ENCODE results near the gene TFPI. TPM values are rescaled to one million over a fixed set of nuclear protein-coding genes. Genes with fewer than 3 reads are reported as not detected.
"Not testable (repeated sequence)": the region's sequence is repeated elsewhere in the genome, so short reads cannot be mapped to it uniquely, and the experiment has no call there.

TFPI gene
- total and polyA plus RNA-seq, 2 donors (not counting 3 experiments of a cell fraction or from before 2014, with no cell fraction given) = 177 to 286 TPM

GRCh38 chr2:187514930-187515329, 39.3 kb downstream of the TFPI start:
- TF ChIP-seq GATA2 (IDR thresholded peaks at IDR 0.05; ENCODE audit: insufficient read depth, insufficient read length, low read depth, low read length) = no peak
- no peak for TF ChIP-seq JUN (IDR thresholded peaks at IDR 0.05; ENCODE audit: borderline replicate concordance, insufficient read depth, insufficient read length, low read depth)
- TF ChIP-seq POLR2AphosphoS5 (IDR thresholded peaks at IDR 0.05; ENCODE audit: insufficient read depth, low read depth, low read length) = no peak
- TF ChIP-seq POLR2A (IDR thresholded peaks at IDR 0.05; ENCODE audit: low read depth, low read length) = no peak
- TF ChIP-seq MAX (IDR thresholded peaks at IDR 0.05; ENCODE audit: insufficient read depth, insufficient read length) = no peak
- TF ChIP-seq EZH2 (IDR thresholded peaks at IDR 0.05; ENCODE audit: borderline replicate concordance, low read depth, low read length, severe bottlenecking) = no peak
- no peak for TF ChIP-seq FOS (IDR thresholded peaks at IDR 0.05; ENCODE audit: borderline replicate concordance, insufficient read depth, low read length)
- no peak for TF ChIP-seq CTCF (IDR thresholded peaks at IDR 0.05; ENCODE audit: extremely low read depth in 1 of 2, insufficient read depth in 1 of 2, low read depth in 1 of 2, low read length in 2 of 2)
- H3K4me2 ChIP-seq (ENCODE audit: insufficient read depth, low read length) = no peak overlapping the region
- H3K4me1 ChIP-seq (ENCODE audit: control insufficient read depth, extremely low read depth, insufficient read depth, low read length) = no peaks in the 10 kb centered on the region
- no peak for FAIRE-seq
- no peaks in the 10 kb centered on the region for H3K9me3 ChIP-seq (replicated peaks; ENCODE audit: control insufficient read depth, insufficient read depth, low read length)
- H2AFZ ChIP-seq (ENCODE audit: low read depth, low read length) = no peak overlapping the region
- intact Hi-C loops (cut with micrococcal nuclease) = no loop called here
- H3K36me3 ChIP-seq (ENCODE audit: control insufficient read depth in 2 of 2, extremely low read depth in 1 of 2, insufficient read depth in 2 of 2, low read length in 2 of 2) = peaks cover 0 to 16% of the 10 kb centered on the region in 2 experiments
- H3K4me3 ChIP-seq (replicated peaks in 1 of 3; ENCODE audit: insufficient read depth in 1 of 3, low read depth in 1 of 3, low read length in 3 of 3) = no peak overlapping the region
- H3K9ac ChIP-seq (replicated peaks; ENCODE audit: extremely low read depth, insufficient read depth, low read length) = no peak overlapping the region
- H3K27me3 ChIP-seq (ENCODE audit: control insufficient read depth in 2 of 2, insufficient read depth in 2 of 2, low read length in 2 of 2) = no peaks in the 10 kb centered on the region
- DNase-seq (ENCODE audit: low read depth, low spot score) = no peak
- dilution Hi-C loops (cut with MboI; ENCODE audit: extremely low pct_ligation_motif_present, low sequenced_read_pairs) = no loop called here
- BruUV-seq (replicated peaks) = no TSS peak
- no peaks in the 10 kb centered on the region for H3K79me2 ChIP-seq (ENCODE audit: control insufficient read depth, insufficient read depth, low read length)
- no peaks in the 10 kb centered on the region for H4K20me1 ChIP-seq (replicated peaks; ENCODE audit: control insufficient read depth, extremely low read depth, insufficient read depth, low read length)
- ChIA-PET CTCF (no interaction called here), POLR2A (no interaction called here)
- H3K27ac ChIP-seq (ENCODE audit: insufficient read depth, low read depth, low read length) = no peak overlapping the region
- no peaks in the 10 kb centered on the region for H3K9me1 ChIP-seq (replicated peaks; ENCODE audit: control insufficient read depth, extremely low read depth, insufficient read depth, low read length)

- DNase-seq (ENCODE audit: low read depth, low spot score); H3K9me3 ChIP-seq (replicated peaks; ENCODE audit: control insufficient read depth, insufficient read depth, low read length); H3K27me3 ChIP-seq (ENCODE audit: control insufficient read depth in 2 of 2, insufficient read depth in 2 of 2, low read length in 2 of 2); dilution Hi-C loops (cut with MboI; ENCODE audit: extremely low pct_ligation_motif_present, low sequenced_read_pairs); intact Hi-C loops (cut with micrococcal nuclease); H3K9ac ChIP-seq (replicated peaks; ENCODE audit: extremely low read depth, insufficient read depth, low read length); H3K4me3 ChIP-seq (replicated peaks in 1 of 3; ENCODE audit: insufficient read depth in 1 of 3, low read depth in 1 of 3, low read length in 3 of 3); H3K27ac ChIP-seq (ENCODE audit: insufficient read depth, low read depth, low read length); H3K4me2 ChIP-seq (ENCODE audit: insufficient read depth, low read length); CTCF ChIA-PET; BruUV-seq (replicated peaks); H3K79me2 ChIP-seq (ENCODE audit: control insufficient read depth, insufficient read depth, low read length); H3K36me3 ChIP-seq (ENCODE audit: control insufficient read depth in 2 of 2, extremely low read depth in 1 of 2, insufficient read depth in 2 of 2, low read length in 2 of 2); FAIRE-seq; H3K9me1 ChIP-seq (replicated peaks; ENCODE audit: control insufficient read depth, extremely low read depth, insufficient read depth, low read length); H2AFZ ChIP-seq (ENCODE audit: low read depth, low read length); H4K20me1 ChIP-seq (replicated peaks; ENCODE audit: control insufficient read depth, extremely low read depth, insufficient read depth, low read length); H3K4me1 ChIP-seq (ENCODE audit: control insufficient read depth, extremely low read depth, insufficient read depth, low read length); POLR2A ChIA-PET: not testable (repeated sequence)
These were observed 39.9 kb downstream of the TFPI start for GRCh38 chr2:187514235-187514829.
